Measurements from ENCODE around the gene MAST3.

The MAST3 gene

DNA sequence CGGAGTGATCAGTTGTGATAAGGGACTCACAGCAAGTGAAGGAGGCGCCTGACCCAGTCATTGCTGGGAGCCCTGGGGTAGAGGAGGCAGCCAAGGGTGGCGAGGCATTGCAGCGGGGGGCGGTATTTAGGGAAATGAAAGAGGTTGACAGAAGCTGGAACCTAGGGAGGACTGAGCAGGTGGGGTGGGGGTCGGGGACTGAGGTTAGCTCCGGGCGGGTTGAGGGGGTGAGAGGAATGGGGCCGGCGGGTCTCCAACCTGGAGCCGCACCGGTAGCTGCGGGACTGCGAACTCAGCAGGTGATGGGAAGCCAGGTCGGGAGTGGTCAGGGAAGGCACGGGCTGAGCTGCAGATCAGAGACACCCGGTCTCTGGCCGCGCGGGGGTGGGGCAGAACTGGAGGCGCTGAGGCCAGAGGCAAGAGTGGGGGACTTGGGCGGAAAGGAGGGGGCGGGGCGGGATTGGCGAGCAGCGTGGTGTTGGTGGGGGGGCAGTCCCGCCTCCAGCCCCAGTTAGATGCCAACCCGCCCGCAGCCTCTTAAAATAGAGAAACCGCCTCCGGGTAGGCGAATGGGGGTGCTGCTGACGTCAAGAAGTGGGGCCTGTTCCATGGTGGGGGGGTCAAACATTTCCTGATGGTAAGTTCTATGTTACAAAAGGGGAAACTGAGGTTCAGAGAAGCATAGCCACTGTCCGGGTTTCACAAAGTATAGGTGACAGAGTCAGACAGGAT, 1.5 kb downstream of the MAST3 start:
- no peaks in the 10 kb centered on the region for H3K9me2 ChIP-seq (replicated peaks; ENCODE audit: insufficient read depth, low read length)
- peak overlapping the region; percentile 93 for H3K27ac ChIP-seq (ENCODE audit: low read depth, low read length)
- no peaks in the 10 kb centered on the region for H4K20me1 ChIP-seq (ENCODE audit: low read depth, low read length)
- TF ChIP-seq EZH2phosphoT487 (conservative IDR thresholded peaks at IDR 0.05; ENCODE audit: low read length): no peak
- TF ChIP-seq, protein P1, sequence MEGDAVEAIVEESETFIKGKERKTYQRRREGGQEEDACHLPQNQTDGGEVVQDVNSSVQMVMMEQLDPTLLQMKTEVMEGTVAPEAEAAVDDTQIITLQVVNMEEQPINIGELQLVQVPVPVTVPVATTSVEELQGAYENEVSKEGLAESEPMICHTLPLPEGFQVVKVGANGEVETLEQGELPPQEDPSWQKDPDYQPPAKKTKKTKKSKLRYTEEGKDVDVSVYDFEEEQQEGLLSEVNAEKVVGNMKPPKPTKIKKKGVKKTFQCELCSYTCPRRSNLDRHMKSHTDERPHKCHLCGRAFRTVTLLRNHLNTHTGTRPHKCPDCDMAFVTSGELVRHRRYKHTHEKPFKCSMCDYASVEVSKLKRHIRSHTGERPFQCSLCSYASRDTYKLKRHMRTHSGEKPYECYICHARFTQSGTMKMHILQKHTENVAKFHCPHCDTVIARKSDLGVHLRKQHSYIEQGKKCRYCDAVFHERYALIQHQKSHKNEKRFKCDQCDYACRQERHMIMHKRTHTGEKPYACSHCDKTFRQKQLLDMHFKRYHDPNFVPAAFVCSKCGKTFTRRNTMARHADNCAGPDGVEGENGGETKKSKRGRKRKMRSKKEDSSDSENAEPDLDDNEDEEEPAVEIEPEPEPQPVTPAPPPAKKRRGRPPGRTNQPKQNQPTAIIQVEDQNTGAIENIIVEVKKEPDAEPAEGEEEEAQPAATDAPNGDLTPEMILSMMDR (IDR thresholded peaks at IDR 0.05; ENCODE audit: insufficient read depth, low read length, poor library complexity, severe bottlenecking): no peak
- H3K79me2 ChIP-seq (ENCODE audit: insufficient read depth, low read length): peaks cover 34% of the 10 kb centered on the region
- peaks cover 54% of the 10 kb centered on the region for H3F3A ChIP-seq (ENCODE audit: insufficient read depth)
- H3K9me3 ChIP-seq (ENCODE audit: insufficient read depth, low read length): no peaks in the 10 kb centered on the region
- H3K4me2 ChIP-seq (ENCODE audit: low read depth, low read length, poor library complexity, severe bottlenecking): peak overlapping the region; percentile 71
- peak overlapping the region; percentile 78 for H3K4me3 ChIP-seq (ENCODE audit: insufficient read depth, low read length, poor library complexity, severe bottlenecking)
- H3K9ac ChIP-seq (ENCODE audit: low read length): peak overlapping the region; percentile 79
- H3K36me3 ChIP-seq (ENCODE audit: low read length): no peaks in the 10 kb centered on the region
- no peaks in the 10 kb centered on the region for H3K27me3 ChIP-seq (ENCODE audit: low read length)
- H2AFZ ChIP-seq (ENCODE audit: low read depth, low read length, severe bottlenecking): no peak overlapping the region

DNA sequence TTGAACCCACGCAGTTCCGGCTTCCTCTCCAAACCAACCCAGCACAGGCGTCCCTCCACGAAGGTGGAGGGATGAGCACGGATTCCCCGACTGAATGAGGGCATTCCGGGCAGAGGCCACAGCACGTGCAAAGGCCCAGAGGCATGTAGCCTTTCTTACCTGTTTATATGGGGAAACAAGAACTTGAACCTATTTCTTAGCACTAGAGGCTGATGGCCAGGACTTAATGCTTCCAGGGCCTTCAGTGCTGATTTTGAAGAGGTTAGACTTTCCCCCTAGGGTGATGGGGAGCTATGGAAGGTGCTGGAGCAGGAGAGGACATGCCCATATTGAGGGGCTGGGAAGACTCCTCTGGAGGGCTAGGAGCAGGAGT, 2.0 kb downstream of the MAST3 start:
- Histone ChIP-seq H3K4me3 (ENCODE audit: insufficient read depth, low read length, poor library complexity, severe bottlenecking) (peak overlapping the region; percentile 78), H3F3A (ENCODE audit: insufficient read depth) (peaks cover 52% of the 10 kb centered on the region), H3K27me3 (ENCODE audit: low read length) (no peaks in the 10 kb centered on the region), H3K27ac (ENCODE audit: low read depth, low read length) (peak overlapping the region; percentile 93), H3K4me2 (ENCODE audit: low read depth, low read length, poor library complexity, severe bottlenecking) (peak overlapping the region; percentile 71), H3K9me3 (ENCODE audit: insufficient read depth, low read length) (no peaks in the 10 kb centered on the region), H4K20me1 (ENCODE audit: low read depth, low read length) (no peaks in the 10 kb centered on the region), H3K9ac (ENCODE audit: low read length) (peak overlapping the region; percentile 79), H3K9me2 (replicated peaks; ENCODE audit: insufficient read depth, low read length) (no peaks in the 10 kb centered on the region), H3K79me2 (ENCODE audit: insufficient read depth, low read length) (peaks cover 34% of the 10 kb centered on the region), H2AFZ (ENCODE audit: low read depth, low read length, severe bottlenecking) (no peak overlapping the region), H3K36me3 (ENCODE audit: low read length) (no peaks in the 10 kb centered on the region)
- TF ChIP-seq EZH2phosphoT487 (conservative IDR thresholded peaks at IDR 0.05; ENCODE audit: low read length): no peak
- TF ChIP-seq, protein P1 (IDR thresholded peaks at IDR 0.05; ENCODE audit: insufficient read depth, low read length, poor library complexity, severe bottlenecking): no peak

DNA sequence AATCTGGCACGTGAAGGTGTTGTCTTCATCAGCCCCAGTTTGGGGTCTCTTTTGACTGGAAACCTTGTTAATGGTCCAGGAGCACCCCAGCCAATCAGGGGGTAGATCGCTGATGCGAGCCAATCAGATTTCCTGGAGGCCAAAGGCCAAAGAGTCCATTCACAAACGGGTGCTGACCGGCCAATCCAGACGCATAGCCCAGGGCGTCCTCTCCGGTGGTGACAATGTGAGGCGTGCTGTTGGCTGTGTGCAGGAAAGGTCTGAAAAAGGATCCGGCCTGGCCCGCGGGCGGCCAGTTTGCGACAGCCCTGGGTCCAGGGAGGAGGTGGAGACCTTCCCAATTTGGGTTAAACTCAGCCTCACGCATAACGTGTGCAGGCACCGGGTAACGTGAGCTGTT, 3.1 kb downstream of the MAST3 start:
- TF ChIP-seq, protein P1 (IDR thresholded peaks at IDR 0.05; ENCODE audit: insufficient read depth, low read length, poor library complexity, severe bottlenecking): no peak
- no peak for TF ChIP-seq EZH2phosphoT487 (conservative IDR thresholded peaks at IDR 0.05; ENCODE audit: low read length)

More for the DNA sequence above, 3.1 kb downstream of the MAST3 start:
- Histone ChIP-seq H3K27ac (ENCODE audit: low read depth, low read length) (peak overlapping the region; percentile 93), H3K9me2 (replicated peaks; ENCODE audit: insufficient read depth, low read length) (no peaks in the 10 kb centered on the region), H2AFZ (ENCODE audit: low read depth, low read length, severe bottlenecking) (no peak overlapping the region), H3K9me3 (ENCODE audit: insufficient read depth, low read length) (no peaks in the 10 kb centered on the region), H3K27me3 (ENCODE audit: low read length) (no peaks in the 10 kb centered on the region), H3K36me3 (ENCODE audit: low read length) (no peaks in the 10 kb centered on the region), H3K4me2 (ENCODE audit: low read depth, low read length, poor library complexity, severe bottlenecking) (peak overlapping the region; percentile 71), H4K20me1 (ENCODE audit: low read depth, low read length) (no peaks in the 10 kb centered on the region), H3K79me2 (ENCODE audit: insufficient read depth, low read length) (peaks cover 29% of the 10 kb centered on the region), H3F3A (ENCODE audit: insufficient read depth) (peaks cover 59% of the 10 kb centered on the region), H3K4me3 (ENCODE audit: insufficient read depth, low read length, poor library complexity, severe bottlenecking) (no peak overlapping the region), H3K9ac (ENCODE audit: low read length) (no peak overlapping the region)

Measured in SU-DHL-6 (cell line).